GM12878 (cell line): ENCODE results near the gene ZNF618. TPM values are rescaled to one million over a fixed set of nuclear protein-coding genes. Genes with fewer than 3 reads are reported as not detected.

Experiments used
- ATAC-seq: fragments of 200-7000 bp; cut with Tn5 transposase; 3 replicates; pipeline ENCODE4 v1.9.1; 2020; ENCODE audit warnings: mild to moderate bottlenecking, moderate library complexity
- BruUV-seq: library from RNA; stranded (reverse); fragments of 400-500 nt; replicated peaks from 2 replicates; lab custom pipeline; 2021; lab: Mats Ljungman, UMichigan
- CTCF ChIA-PET: fragments of 300-600 bp; sonication (Branson Sonifier 250); formaldehyde crosslinking; extraction: SDS; loops from one replicate; lab custom pipeline; 2021; ENCODE audit warnings: inconsistent platforms; lab: Yijun Ruan, JAX
- POLR2A ChIA-PET: fragments of 350-600 bp; formaldehyde crosslinking; extraction: SDS; loops from one replicate; lab custom pipeline; 2021; ENCODE audit warnings: inconsistent platforms; lab: Charles Lee
- RAD21 ChIA-PET: fragments of 300-600 bp; sonication (Branson Sonifier 250); formaldehyde crosslinking; loops from one replicate; lab custom pipeline; 2023; ENCODE audit warnings: antibody characterized with exemption; ENCODE audit not compliant: unreplicated experiment; lab: Charles Lee
- SMC1A ChIA-PET: fragments of 300-600 bp; sonication (Branson Sonifier 250); formaldehyde crosslinking; loops from one replicate; lab custom pipeline; 2023; ENCODE audit not compliant: unreplicated experiment, uncharacterized antibody; lab: Charles Lee
- DNase-seq: peaks from one replicate; pipeline ENCODE4 v3.0.0-alpha.2; 2011; ENCODE audit warnings: low read depth, low spot score
- FAIRE-seq: peaks from 3 replicates; lab custom pipeline; 2011; peaks lifted over from hg19 to GRCh38; lab: Jason Lieb, UNC
- H2AFZ ChIP-seq: 2 replicates; pipeline ENCODE4 v1.6.0; 2011; ENCODE audit warnings: low read depth, low read length, control low read depth; ENCODE audit not compliant: control insufficient read depth
- H3K27ac ChIP-seq: 2 replicates; pipeline ENCODE4 v1.5.1; 2011; ENCODE audit warnings: control low read depth; ENCODE audit not compliant: control insufficient read depth, insufficient read depth
- H3K27me3 ChIP-seq, 2 experiments: replicated peaks in 1 of 2; 2 replicates each; pipeline versions ENCODE4 v1.6.0 to v1.6.1; 2011; ENCODE audit warnings: low read length in 1 of 2; ENCODE audit not compliant: control insufficient read depth in 2 of 2, insufficient read depth in 2 of 2
- H3K36me3 ChIP-seq, 2 experiments: 2 replicates each; pipeline ENCODE4 v1.5.1; 2011; ENCODE audit warnings: low read length in 1 of 2; ENCODE audit not compliant: control insufficient read depth in 2 of 2, insufficient read depth in 2 of 2
- H3K4me1 ChIP-seq: 2 replicates; pipeline ENCODE4 v1.6.1; 2011; ENCODE audit warnings: mild to moderate bottlenecking, low read length, moderate library complexity, mixed read lengths; ENCODE audit not compliant: control insufficient read depth, insufficient read depth
- H3K4me2 ChIP-seq: 2 replicates; pipeline ENCODE4 v1.6.0; 2011; ENCODE audit warnings: control low read depth; ENCODE audit not compliant: control insufficient read depth, insufficient read depth
- H3K4me3 ChIP-seq: fragments of 200-600 bp; sonication (generic); 2 replicates; pipeline ENCODE4 v1.5.1; 2016
- H3K79me2 ChIP-seq: 2 replicates; pipeline ENCODE4 v1.6.0; 2011; ENCODE audit warnings: low read length; ENCODE audit not compliant: control insufficient read depth, insufficient read depth
- H3K9ac ChIP-seq: 2 replicates; pipeline ENCODE4 v1.8.0; 2011; ENCODE audit warnings: low read length, control low read depth, mixed read lengths; ENCODE audit not compliant: control insufficient read depth, insufficient read depth
- H3K9me3 ChIP-seq: replicated peaks from 3 replicates; pipeline ENCODE4 v1.5.1; 2011; ENCODE audit warnings: mild to moderate bottlenecking, low read length; ENCODE audit not compliant: control insufficient read depth, insufficient read depth
- H4K20me1 ChIP-seq: 2 replicates; pipeline ENCODE4 v1.6.0; 2011; ENCODE audit not compliant: control insufficient read depth, insufficient read depth
- BCL11A ChIP-seq: IDR thresholded peaks from 2 replicates; pipeline ENCODE4 v1.6.1; 2011; ENCODE audit warnings: low read depth, low read length
- EGR1 ChIP-seq, 2 experiments: IDR thresholded peaks; 1 replicate in 1 of 2; 2 replicates in 1 of 2; pipeline ENCODE4 v1.6.1; 2011 to 2012; ENCODE audit warnings: low read depth in 2 of 2, low read length in 2 of 2, borderline replicate concordance in 1 of 2, mild to moderate bottlenecking in 1 of 2, moderate library complexity in 1 of 2
- HDGF ChIP-seq: fragments of 450-650 bp; IDR thresholded peaks from 2 replicates; pipeline ENCODE4 v1.6.1; 2016; ENCODE audit warnings: antibody characterized with exemption
- KDM1A ChIP-seq: fragments of 200-600 bp; sonication (generic); IDR thresholded peaks from 2 replicates; pipeline ENCODE4 v1.6.1; 2016; ENCODE audit warnings: borderline replicate concordance
- MTA2 ChIP-seq: fragments of 450-650 bp; IDR thresholded peaks from 2 replicates; pipeline ENCODE4 v1.6.1; 2016; ENCODE audit warnings: low read depth, mild to moderate bottlenecking, moderate library complexity
- NR2C1 ChIP-seq: fragments of 450-650 bp; IDR thresholded peaks from 2 replicates; pipeline ENCODE4 v1.6.1; 2017; ENCODE audit warnings: antibody characterized with exemption, mild to moderate bottlenecking, moderate library complexity
- SMAD1 ChIP-seq: fragments of 450-650 bp; IDR thresholded peaks from 2 replicates; pipeline ENCODE4 v1.6.1; 2018; ENCODE audit warnings: mild to moderate bottlenecking, low read depth; ENCODE audit not compliant: partially characterized antibody
- SMARCA5 ChIP-seq: fragments of 450-650 bp; IDR thresholded peaks from 2 replicates; pipeline ENCODE4 v1.6.1; 2017; ENCODE audit warnings: mild to moderate bottlenecking
- TARDBP ChIP-seq: IDR thresholded peaks from 2 replicates; pipeline ENCODE4 v1.6.1; 2016; ENCODE audit warnings: borderline replicate concordance
- ZZZ3 ChIP-seq: IDR thresholded peaks from 2 replicates; pipeline ENCODE4 v1.6.1; 2011; ENCODE audit warnings: low read depth; ENCODE audit not compliant: control insufficient read depth, insufficient read length
- WGBS: methylation state at CpG from one replicate; pipeline ENCODE4 v1.1.6; 2016; ENCODE audit warnings: low lambda C conversion rate; ENCODE audit not compliant: insufficient replicate concordance, insufficient coverage; ENCODE audit errors: missing lambda C conversion rate; 5-methylcytosine and 5-hydroxymethylcytosine counted together
- in situ Hi-C: fragments of 300-500 bp; cut with MboI; formaldehyde crosslinking; loops from 9 replicates; pipeline ENCODE4 v1.14.3; 2018; ENCODE audit warnings: mixed read lengths
- intact Hi-C: fragments of 100-400 bp; cut with micrococcal nuclease; formaldehyde crosslinking; loops from one replicate; pipeline ENCODE4 v1.14.2; 2022; ENCODE audit not compliant: unreplicated experiment
- polyA plus RNA-seq, 11 experiments: library from polyadenylated mRNA; depleted of rRNA in 4 of 11; unstranded in 6 of 11; stranded (reverse) in 5 of 11; fragments of >200 nt; fragmentation: Nextera tagmentation in 4 of 11; fragmentation: Illumina TruSeq in 1 of 11; extraction: Ambion mirVana in 4 of 11; extraction: Trizol in 1 of 11; gene quantifications; 1 replicate in 1 of 11; 2 replicates in 10 of 11; pipeline versions ENCODE4 v1.2.1 to v1.2.3, GENCODE V29; 2011 to 2016; ENCODE audit warnings: inconsistent platforms in 2 of 11, missing spikeins in 2 of 11, low read depth in 1 of 11
- total RNA-seq, 4 experiments: library from RNA; depleted of rRNA in 3 of 4; stranded (reverse); fragments of >200 nt in 3 of 4; fragmentation: Illumina TruSeq in 1 of 4; extraction: Trizol in 1 of 4; gene quantifications; 2 replicates each; pipeline versions ENCODE4 v1.2.1 to v1.2.3, GENCODE V29; 2013 to 2021
- TF ChIP-seq, protein P1 (sequence below): fragments of 450-650 bp; IDR thresholded peaks from 2 replicates; pipeline ENCODE4 v1.6.1; 2016; ENCODE audit warnings: mild to moderate bottlenecking
- TF ChIP-seq, protein P2 (sequence below): fragments of 450-650 bp; IDR thresholded peaks from 2 replicates; pipeline ENCODE4 v1.6.1; 2018; ENCODE audit warnings: borderline replicate concordance, mild to moderate bottlenecking; ENCODE audit not compliant: partially characterized antibody
- TF ChIP-seq, protein P3 (sequence below): fragments of 450-650 bp; IDR thresholded peaks from 2 replicates; pipeline ENCODE4 v1.6.1; 2017; ENCODE audit warnings: mild to moderate bottlenecking, moderate library complexity
- TF ChIP-seq, protein P4 (sequence below): IDR thresholded peaks from 2 replicates; pipeline ENCODE4 v1.6.1; 2011; ENCODE audit warnings: mild to moderate bottlenecking, low read depth, low read length, moderate library complexity; ENCODE audit not compliant: insufficient replicate concordance

The ZNF618 gene
- total and polyA plus RNA-seq, 10 of the 15 experiments (the other 5 are each of a cell fraction or from before 2014, with no cell fraction given): 0.01 to 0.24 (median 0.06) TPM; not detected in 2

DNA sequence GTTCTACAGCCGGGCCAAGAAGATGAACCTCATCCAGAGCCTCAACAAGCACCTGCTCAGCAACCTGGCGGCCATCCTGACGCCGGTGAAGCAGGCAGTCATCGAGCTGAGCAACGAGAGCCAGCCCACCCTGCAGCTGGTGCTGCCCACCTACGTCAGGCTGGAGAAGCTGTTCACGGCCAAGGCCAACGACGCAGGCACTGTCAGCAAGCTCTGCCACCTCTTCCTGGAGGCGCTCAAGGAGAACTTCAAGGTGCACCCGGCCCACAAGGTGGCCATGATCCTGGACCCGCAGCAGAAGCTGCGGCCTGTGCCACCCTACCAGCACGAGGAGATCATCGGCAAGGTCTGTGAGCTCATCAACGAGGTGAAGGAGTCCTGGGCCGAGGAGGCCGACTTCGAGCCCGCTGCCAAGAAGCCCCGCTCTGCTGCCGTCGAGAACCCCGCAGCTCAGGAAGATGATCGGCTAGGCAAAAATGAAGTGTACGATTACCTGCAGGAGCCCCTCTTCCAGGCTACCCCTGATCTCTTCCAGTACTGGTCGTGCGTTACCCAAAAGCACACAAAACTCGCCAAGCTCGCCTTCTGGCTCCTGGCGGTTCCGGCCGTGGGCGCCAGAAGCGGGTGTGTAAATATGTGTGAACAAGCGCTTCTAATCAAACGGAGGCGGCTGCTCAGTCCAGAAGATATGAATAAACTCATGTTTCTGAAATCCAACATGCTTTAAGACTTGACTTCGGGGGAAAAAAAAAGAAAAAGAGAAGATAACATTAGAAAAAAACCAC lies 173.5 kb downstream of the ZNF618 start:
- Histone ChIP-seq H3K4me2 (no peak overlapping the region), H3K9me3 (no peaks in the 10 kb centered on the region), H3K79me2 (no peaks in the 10 kb centered on the region), H3K27ac (no peak overlapping the region), H3K4me3 (no peak overlapping the region), H3K27me3 (peaks cover 0 to 4% of the 10 kb centered on the region in 2 experiments; a peak in 1 of 4 replicates), H2AFZ (no peak overlapping the region), H4K20me1 (no peaks in the 10 kb centered on the region), H3K36me3 (no peaks in the 10 kb centered on the region), H3K4me1 (no peaks in the 10 kb centered on the region), H3K9ac (no peak overlapping the region)
- 51% methylated on average over 40 of the region's 40 CpGs for WGBS
- FAIRE-seq (no peak), DNase-seq (no peak), ATAC-seq (no peak)
- POLR2A ChIA-PET: no interaction called here
- in situ Hi-C loops (loop anchor here (25.0 kb wide), 1 partner anchor 587 kb away; the partner anchor contains the start of gene RGS3), intact Hi-C loops (no loop called here)
- RAD21 ChIA-PET: no interaction called here
- no TSS peak for BruUV-seq
- CTCF ChIA-PET: no interaction called here
- SMC1A ChIA-PET: no interaction called here
- TF ChIP-seq SMAD1 (no peak), EGR1 (IDR thresholded peaks at IDR 0.05; ENCODE audit: borderline replicate concordance in 1 of 2, low read depth in 2 of 2, low read length in 2 of 2) (no peak), BCL11A (no peak), MTA2 (no peak), TARDBP (no peak), NR2C1 (no peak), HDGF (no peak), SMARCA5 (no peak), ZZZ3 (no peak), KDM1A (no peak)
- TF ChIP-seq, protein P1, sequence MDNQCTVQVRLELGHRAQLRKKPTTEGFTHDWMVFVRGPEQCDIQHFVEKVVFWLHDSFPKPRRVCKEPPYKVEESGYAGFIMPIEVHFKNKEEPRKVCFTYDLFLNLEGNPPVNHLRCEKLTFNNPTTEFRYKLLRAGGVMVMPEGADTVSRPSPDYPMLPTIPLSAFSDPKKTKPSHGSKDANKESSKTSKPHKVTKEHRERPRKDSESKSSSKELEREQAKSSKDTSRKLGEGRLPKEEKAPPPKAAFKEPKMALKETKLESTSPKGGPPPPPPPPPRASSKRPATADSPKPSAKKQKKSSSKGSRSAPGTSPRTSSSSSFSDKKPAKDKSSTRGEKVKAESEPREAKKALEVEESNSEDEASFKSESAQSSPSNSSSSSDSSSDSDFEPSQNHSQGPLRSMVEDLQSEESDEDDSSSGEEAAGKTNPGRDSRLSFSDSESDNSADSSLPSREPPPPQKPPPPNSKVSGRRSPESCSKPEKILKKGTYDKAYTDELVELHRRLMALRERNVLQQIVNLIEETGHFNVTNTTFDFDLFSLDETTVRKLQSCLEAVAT: no peak
- TF ChIP-seq, protein P2, sequence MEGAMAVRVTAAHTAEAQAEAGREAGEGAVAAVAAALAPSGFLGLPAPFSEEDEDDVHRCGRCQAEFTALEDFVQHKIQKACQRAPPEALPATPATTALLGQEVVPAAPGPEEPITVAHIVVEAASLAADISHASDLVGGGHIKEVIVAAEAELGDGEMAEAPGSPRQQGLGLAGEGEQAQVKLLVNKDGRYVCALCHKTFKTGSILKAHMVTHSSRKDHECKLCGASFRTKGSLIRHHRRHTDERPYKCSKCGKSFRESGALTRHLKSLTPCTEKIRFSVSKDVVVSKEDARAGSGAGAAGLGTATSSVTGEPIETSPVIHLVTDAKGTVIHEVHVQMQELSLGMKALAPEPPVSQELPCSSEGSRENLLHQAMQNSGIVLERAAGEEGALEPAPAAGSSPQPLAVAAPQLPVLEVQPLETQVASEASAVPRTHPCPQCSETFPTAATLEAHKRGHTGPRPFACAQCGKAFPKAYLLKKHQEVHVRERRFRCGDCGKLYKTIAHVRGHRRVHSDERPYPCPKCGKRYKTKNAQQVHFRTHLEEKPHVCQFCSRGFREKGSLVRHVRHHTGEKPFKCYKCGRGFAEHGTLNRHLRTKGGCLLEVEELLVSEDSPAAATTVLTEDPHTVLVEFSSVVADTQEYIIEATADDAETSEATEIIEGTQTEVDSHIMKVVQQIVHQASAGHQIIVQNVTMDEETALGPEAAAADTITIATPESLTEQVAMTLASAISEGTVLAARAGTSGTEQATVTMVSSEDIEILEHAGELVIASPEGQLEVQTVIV: no peak
- TF ChIP-seq, protein P3, sequence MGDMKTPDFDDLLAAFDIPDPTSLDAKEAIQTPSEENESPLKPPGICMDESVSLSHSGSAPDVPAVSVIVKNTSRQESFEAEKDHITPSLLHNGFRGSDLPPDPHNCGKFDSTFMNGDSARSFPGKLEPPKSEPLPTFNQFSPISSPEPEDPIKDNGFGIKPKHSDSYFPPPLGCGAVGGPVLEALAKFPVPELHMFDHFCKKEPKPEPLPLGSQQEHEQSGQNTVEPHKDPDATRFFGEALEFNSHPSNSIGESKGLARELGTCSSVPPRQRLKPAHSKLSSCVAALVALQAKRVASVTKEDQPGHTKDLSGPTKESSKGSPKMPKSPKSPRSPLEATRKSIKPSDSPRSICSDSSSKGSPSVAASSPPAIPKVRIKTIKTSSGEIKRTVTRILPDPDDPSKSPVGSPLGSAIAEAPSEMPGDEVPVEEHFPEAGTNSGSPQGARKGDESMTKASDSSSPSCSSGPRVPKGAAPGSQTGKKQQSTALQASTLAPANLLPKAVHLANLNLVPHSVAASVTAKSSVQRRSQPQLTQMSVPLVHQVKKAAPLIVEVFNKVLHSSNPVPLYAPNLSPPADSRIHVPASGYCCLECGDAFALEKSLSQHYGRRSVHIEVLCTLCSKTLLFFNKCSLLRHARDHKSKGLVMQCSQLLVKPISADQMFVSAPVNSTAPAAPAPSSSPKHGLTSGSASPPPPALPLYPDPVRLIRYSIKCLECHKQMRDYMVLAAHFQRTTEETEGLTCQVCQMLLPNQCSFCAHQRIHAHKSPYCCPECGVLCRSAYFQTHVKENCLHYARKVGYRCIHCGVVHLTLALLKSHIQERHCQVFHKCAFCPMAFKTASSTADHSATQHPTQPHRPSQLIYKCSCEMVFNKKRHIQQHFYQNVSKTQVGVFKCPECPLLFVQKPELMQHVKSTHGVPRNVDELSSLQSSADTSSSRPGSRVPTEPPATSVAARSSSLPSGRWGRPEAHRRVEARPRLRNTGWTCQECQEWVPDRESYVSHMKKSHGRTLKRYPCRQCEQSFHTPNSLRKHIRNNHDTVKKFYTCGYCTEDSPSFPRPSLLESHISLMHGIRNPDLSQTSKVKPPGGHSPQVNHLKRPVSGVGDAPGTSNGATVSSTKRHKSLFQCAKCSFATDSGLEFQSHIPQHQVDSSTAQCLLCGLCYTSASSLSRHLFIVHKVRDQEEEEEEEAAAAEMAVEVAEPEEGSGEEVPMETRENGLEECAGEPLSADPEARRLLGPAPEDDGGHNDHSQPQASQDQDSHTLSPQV: no peak
- TF ChIP-seq, protein P4, sequence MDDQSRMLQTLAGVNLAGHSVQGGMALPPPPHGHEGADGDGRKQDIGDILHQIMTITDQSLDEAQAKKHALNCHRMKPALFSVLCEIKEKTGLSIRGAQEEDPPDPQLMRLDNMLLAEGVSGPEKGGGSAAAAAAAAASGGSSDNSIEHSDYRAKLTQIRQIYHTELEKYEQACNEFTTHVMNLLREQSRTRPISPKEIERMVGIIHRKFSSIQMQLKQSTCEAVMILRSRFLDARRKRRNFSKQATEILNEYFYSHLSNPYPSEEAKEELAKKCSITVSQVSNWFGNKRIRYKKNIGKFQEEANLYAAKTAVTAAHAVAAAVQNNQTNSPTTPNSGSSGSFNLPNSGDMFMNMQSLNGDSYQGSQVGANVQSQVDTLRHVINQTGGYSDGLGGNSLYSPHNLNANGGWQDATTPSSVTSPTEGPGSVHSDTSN: no peak
